B cell (primary cell): ENCODE data around the gene ZNF280A. TPM values are rescaled to one million over a fixed set of nuclear protein-coding genes. Genes with fewer than 3 reads are reported as not detected.

Source experiments
- ATAC-seq: fragments of 200-7000 bp; cut with Tn5 transposase; one replicate; pipeline ENCODE4 v1.10.0; 2021; ENCODE audit warnings: low read depth, mild to moderate bottlenecking, moderate number of reproducible peaks, moderate library complexity
- CTCF ChIA-PET: fragments of 350-600 bp; sonication (Branson Sonifier 250); formaldehyde crosslinking; loops from one replicate; lab custom pipeline; 2021; ENCODE audit warnings: antibody characterized with exemption, inconsistent platforms; lab: Charles Lee
- POLR2A ChIA-PET: fragments of 350-600 bp; sonication (Branson Sonifier 250); formaldehyde crosslinking; loops from one replicate; lab custom pipeline; 2021; ENCODE audit warnings: antibody characterized with exemption; lab: Charles Lee
- DNase-seq: peaks from one replicate; pipeline ENCODE4 v3.0.0; 2013
- H2AFZ ChIP-seq: 2 replicates; pipeline ENCODE4 v1.6.1; 2012; ENCODE audit warnings: mild to moderate bottlenecking, low read depth, low read length; ENCODE audit not compliant: insufficient read depth, poor library complexity, severe bottlenecking
- H3K27ac ChIP-seq, 2 donors: 1 replicate in 1 of 2; 2 replicates in 1 of 2; pipeline ENCODE4 v1.5.1; 2012 to 2013; ENCODE audit warnings: low read length in 2 of 2, mild to moderate bottlenecking in 2 of 2, moderate library complexity in 1 of 2
- H3K27me3 ChIP-seq, 4 experiments: fragments of 200-600 bp in 1 of 4; sonication (generic) in 1 of 4; replicated peaks in 1 of 4; 1 replicate in 2 of 4; 2 replicates in 2 of 4; pipeline versions ENCODE4 v1.6.1 to v1.7.0; 2013 to 2016; ENCODE audit warnings: low read length in 3 of 4, mild to moderate bottlenecking in 2 of 4, mixed read lengths in 1 of 4, moderate library complexity in 1 of 4; ENCODE audit not compliant: insufficient read depth in 4 of 4, control insufficient read depth in 3 of 4; ENCODE audit errors: control extremely low read depth in 1 of 4
- H3K36me3 ChIP-seq, 2 experiments: replicated peaks in 1 of 2; 1 replicate in 1 of 2; 2 replicates in 1 of 2; pipeline versions ENCODE4 v1.6.1 to v1.7.1; 2013; ENCODE audit warnings: low read length in 1 of 2; ENCODE audit not compliant: insufficient read depth in 2 of 2, control insufficient read depth in 1 of 2; ENCODE audit errors: control extremely low read depth in 1 of 2, extremely low read depth in 1 of 2
- H3K4me1 ChIP-seq, 2 donors: fragments of 200-600 bp in 1 of 2; sonication (generic) in 1 of 2; 1 replicate in 1 of 2; 2 replicates in 1 of 2; pipeline versions ENCODE4 v1.5.1 to v1.6.1; 2013 to 2017; ENCODE audit warnings: low read length in 2 of 2; ENCODE audit not compliant: control insufficient read depth in 2 of 2, insufficient read depth in 2 of 2
- H3K4me2 ChIP-seq: replicated peaks from 2 replicates; pipeline ENCODE3; 2012; ENCODE audit warnings: mild to moderate bottlenecking, low read depth, low read length; ENCODE audit not compliant: poor library complexity, severe bottlenecking
- H3K4me3 ChIP-seq, 5 experiments: fragments of 200-600 bp in 1 of 5; sonication (generic) in 1 of 5; 1 replicate in 3 of 5; 2 replicates in 2 of 5; pipeline versions ENCODE4 v1.5.1 to v1.7.0; 2011 to 2016; ENCODE audit warnings: low read length in 4 of 5, mild to moderate bottlenecking in 4 of 5, low read depth in 2 of 5, control low read depth in 1 of 5, moderate library complexity in 1 of 5; ENCODE audit not compliant: insufficient read depth in 1 of 5; ENCODE audit errors: control extremely low read depth in 1 of 5, extremely low read depth in 1 of 5
- H3K79me2 ChIP-seq: fragments of 200-600 bp; sonication (generic); one replicate; pipeline ENCODE4 v1.6.0; 2016; ENCODE audit warnings: low read length; ENCODE audit not compliant: control insufficient read depth, insufficient read depth
- H3K9ac ChIP-seq: fragments of 200-600 bp; sonication (generic); 2 replicates; pipeline ENCODE4 v1.6.1; 2017; ENCODE audit warnings: mild to moderate bottlenecking, low read length, moderate library complexity
- H3K9me3 ChIP-seq, 3 donors: one replicate each; pipeline versions ENCODE4 v1.6.1 to v1.7.1; 2013; ENCODE audit warnings: low read length in 2 of 3; ENCODE audit not compliant: control insufficient read depth in 2 of 3, insufficient read depth in 1 of 3; ENCODE audit errors: control extremely low read depth in 1 of 3
- H4K20me1 ChIP-seq: 2 replicates; pipeline ENCODE4 v1.6.0; 2012; ENCODE audit warnings: mild to moderate bottlenecking, low read length; ENCODE audit not compliant: insufficient read depth, control insufficient read depth, poor library complexity, severe bottlenecking
- H3K27ac Mint-ChIP-seq: one replicate; pipeline ENCODE4 v1.8.0; 2021; ENCODE audit warnings: mixed read lengths
- H3K27me3 Mint-ChIP-seq: one replicate; pipeline ENCODE4 v1.8.0; 2021; ENCODE audit warnings: mixed read lengths
- H3K4me1 Mint-ChIP-seq: one replicate; pipeline ENCODE4 v1.8.0; 2021; ENCODE audit warnings: mixed read lengths
- H3K4me3 Mint-ChIP-seq: one replicate; pipeline ENCODE4 v1.8.0; 2021; ENCODE audit warnings: mixed read lengths
- H3K9me3 Mint-ChIP-seq: one replicate; pipeline ENCODE4 v1.8.0; 2022; ENCODE audit warnings: mixed read lengths; ENCODE audit not compliant: insufficient read depth
- EZH2 ChIP-seq: IDR thresholded peaks from 2 replicates; pipeline ENCODE4 v1.6.1; 2012; ENCODE audit warnings: borderline replicate concordance, low read depth, mild to moderate bottlenecking, moderate library complexity, low read length; ENCODE audit not compliant: insufficient read depth, poor library complexity, severe bottlenecking
- WGBS: methylation state at CpG from one replicate; pipeline ENCODE4 v1.1.5; 2013; ENCODE audit warnings: missing lambda C conversion rate; ENCODE audit not compliant: insufficient coverage; 5-methylcytosine and 5-hydroxymethylcytosine counted together
- intact Hi-C: fragments of 100-400 bp; cut with micrococcal nuclease; formaldehyde crosslinking; loops from one replicate; pipeline ENCODE4 v1.10.0; 2022
- polyA plus RNA-seq: library from polyadenylated mRNA; depleted of rRNA; stranded (reverse); fragments of >200 nt; gene quantifications from 2 replicates; pipeline ENCODE4 v1.2.3, GENCODE V29; 2012
- total RNA-seq, 2 donors: library from RNA; stranded (reverse); fragments of 120-200 nt in 1 of 2; gene quantifications; 1 replicate in 1 of 2; 2 replicates in 1 of 2; pipeline versions ENCODE4 v1.2.3 to v1.2.4, GENCODE V29; 2013 to 2022
- TF ChIP-seq, protein P1 (sequence below): fragments of 200-600 bp; IDR thresholded peaks from one replicate; pipeline ENCODE4 v1.8.0; 2022; ENCODE audit warnings: antibody characterized with exemption, mild to moderate bottlenecking

The ZNF280A gene
- total and polyA plus RNA-seq, 2 donors (not counting 1 experiment from before 2014, with no cell fraction given): not detected

DNA sequence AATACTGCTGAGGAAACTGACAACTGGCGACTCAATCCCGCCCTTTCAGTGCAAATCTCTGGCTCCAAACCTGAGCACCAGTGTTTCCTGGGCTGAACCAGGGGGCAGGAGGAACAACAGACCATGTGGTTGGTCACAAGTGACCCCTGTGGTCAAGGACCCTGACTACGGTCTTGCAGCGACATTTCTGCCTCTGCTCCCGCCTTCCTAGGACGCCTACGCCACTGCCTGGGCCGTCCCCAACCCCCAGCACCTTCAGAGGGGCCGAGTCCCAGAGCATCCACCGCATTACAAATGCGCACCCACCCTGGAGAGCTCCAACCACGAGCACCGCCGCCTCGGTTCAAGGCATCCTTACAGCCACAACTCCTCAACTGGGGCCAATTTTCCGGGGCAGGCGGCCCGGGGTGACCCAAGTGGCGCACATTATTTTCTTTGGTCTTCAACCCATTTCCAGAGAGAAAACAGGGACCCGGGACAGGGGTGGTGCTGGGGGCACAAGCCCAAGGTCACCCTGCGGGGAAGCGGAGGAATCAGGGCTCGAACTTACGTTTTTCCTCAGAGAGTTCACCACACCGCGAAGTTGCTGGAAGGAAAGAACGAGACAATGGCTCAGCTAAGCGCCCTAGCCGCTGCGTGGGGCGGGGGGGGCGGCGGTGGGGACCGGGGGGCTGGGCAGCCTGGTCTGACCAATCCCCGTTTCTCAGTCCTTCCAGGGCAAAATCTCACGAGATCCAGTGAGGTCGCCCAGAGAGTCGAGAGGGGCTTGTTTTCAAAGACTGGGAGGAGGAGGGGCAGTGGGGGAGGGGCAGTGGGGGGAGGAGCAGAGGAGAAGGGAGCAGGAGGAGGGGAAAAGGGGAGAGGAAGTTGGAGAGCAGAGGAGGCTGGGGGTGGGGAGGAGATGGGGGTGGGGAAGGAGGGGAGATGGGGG lies 37.2 kb upstream of the ZNF280A start:
- ChIA-PET CTCF (no interaction called here), POLR2A (no interaction called here)
- 96% methylated on average over 24 of the region's 38 CpGs for WGBS
- no peak overlapping the region for H2AFZ ChIP-seq
- Mint-ChIP-seq H3K4me1 (peaks cover 13% of the 10 kb centered on the region), H3K4me3 (no peak overlapping the region), H3K27me3 (no peaks in the 10 kb centered on the region), H3K27ac (no peak overlapping the region), H3K9me3 (no peaks in the 10 kb centered on the region)
- intact Hi-C loops: no loop called here
- ATAC-seq: no peak
- no peak overlapping the region for H3K4me3 ChIP-seq
- TF ChIP-seq, protein P1, sequence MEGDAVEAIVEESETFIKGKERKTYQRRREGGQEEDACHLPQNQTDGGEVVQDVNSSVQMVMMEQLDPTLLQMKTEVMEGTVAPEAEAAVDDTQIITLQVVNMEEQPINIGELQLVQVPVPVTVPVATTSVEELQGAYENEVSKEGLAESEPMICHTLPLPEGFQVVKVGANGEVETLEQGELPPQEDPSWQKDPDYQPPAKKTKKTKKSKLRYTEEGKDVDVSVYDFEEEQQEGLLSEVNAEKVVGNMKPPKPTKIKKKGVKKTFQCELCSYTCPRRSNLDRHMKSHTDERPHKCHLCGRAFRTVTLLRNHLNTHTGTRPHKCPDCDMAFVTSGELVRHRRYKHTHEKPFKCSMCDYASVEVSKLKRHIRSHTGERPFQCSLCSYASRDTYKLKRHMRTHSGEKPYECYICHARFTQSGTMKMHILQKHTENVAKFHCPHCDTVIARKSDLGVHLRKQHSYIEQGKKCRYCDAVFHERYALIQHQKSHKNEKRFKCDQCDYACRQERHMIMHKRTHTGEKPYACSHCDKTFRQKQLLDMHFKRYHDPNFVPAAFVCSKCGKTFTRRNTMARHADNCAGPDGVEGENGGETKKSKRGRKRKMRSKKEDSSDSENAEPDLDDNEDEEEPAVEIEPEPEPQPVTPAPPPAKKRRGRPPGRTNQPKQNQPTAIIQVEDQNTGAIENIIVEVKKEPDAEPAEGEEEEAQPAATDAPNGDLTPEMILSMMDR: no peak
- TF ChIP-seq EZH2: no peak
- no peaks in the 10 kb centered on the region for H3K36me3 ChIP-seq
- no peak for DNase-seq
- no peaks in the 10 kb centered on the region for H3K79me2 ChIP-seq
- peaks cover 8 to 10% of the 10 kb centered on the region in 2 donors for H3K4me1 ChIP-seq
- H3K9ac ChIP-seq: no peak overlapping the region
- no peak overlapping the region for H3K4me2 ChIP-seq
- H3K27ac ChIP-seq: no peak overlapping the region
- peaks cover 0 to 17% (median 0%) of the 10 kb centered on the region in 3 donors for H3K9me3 ChIP-seq
- no peaks in the 10 kb centered on the region for H4K20me1 ChIP-seq
- H3K27me3 ChIP-seq: no peaks in the 10 kb centered on the region

DNA sequence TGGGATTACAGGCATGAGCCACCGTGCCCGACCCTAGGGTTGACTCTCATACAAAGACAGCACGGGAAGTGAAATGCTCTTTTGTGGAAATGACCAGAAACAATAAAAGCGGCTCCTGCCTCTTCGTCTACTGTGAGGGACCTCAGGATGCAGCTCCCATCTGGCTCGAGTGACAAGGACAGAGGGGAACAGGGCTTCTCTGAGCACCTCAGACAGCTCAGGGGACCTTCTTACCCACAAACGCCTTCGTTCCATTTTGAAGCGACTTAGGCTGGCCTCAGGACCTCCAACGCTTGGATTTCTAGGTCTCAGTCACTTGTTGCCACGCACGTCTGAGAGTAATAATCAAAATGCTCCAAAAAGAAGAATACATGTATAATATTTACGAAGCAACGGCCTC lies 36.5 kb upstream of the ZNF280A start:
- H3K36me3 ChIP-seq: no peaks in the 10 kb centered on the region
- no peak overlapping the region for H3K9ac ChIP-seq
- no peak overlapping the region for H3K4me3 Mint-ChIP-seq
- WGBS: 93% methylated on average over 13 of the region's 14 CpGs
- no peak overlapping the region for H3K27ac Mint-ChIP-seq
- peaks cover 0 to 17% (median 0%) of the 10 kb centered on the region in 3 donors for H3K9me3 ChIP-seq
- intact Hi-C loops: no loop called here
- H3K27me3 Mint-ChIP-seq: no peaks in the 10 kb centered on the region
- peaks cover 8 to 10% of the 10 kb centered on the region in 2 donors for H3K4me1 ChIP-seq
- H3K9me3 Mint-ChIP-seq: no peaks in the 10 kb centered on the region
- no peak overlapping the region for H3K4me2 ChIP-seq
- ChIA-PET POLR2A (no interaction called here), CTCF (no interaction called here)
- no peaks in the 10 kb centered on the region for H3K79me2 ChIP-seq
- TF ChIP-seq, protein P1: no peak
- no peak for TF ChIP-seq EZH2
- no peak overlapping the region for H3K27ac ChIP-seq
- no peak for DNase-seq
- H2AFZ ChIP-seq: no peak overlapping the region
- H3K27me3 ChIP-seq: no peaks in the 10 kb centered on the region
- no peak overlapping the region for H3K4me3 ChIP-seq
- ATAC-seq: no peak
- peaks cover 13% of the 10 kb centered on the region for H3K4me1 Mint-ChIP-seq
- H4K20me1 ChIP-seq: no peaks in the 10 kb centered on the region
